ENCODE data around the gene UCKL1.

Gene UCKL1

GRCh38 chr20:64000906-64001305, 44.7 kb upstream of the UCKL1 start:
- Histone ChIP-seq H3K4me1 (ENCODE audit: insufficient read depth, poor library complexity, severe bottlenecking) (no peaks in the 10 kb centered on the region), H3K27ac (ENCODE audit: poor library complexity, severe bottlenecking) (no peak overlapping the region), H3K36me3 (ENCODE audit: low read depth) (peaks cover 97% of the 10 kb centered on the region), H3K27me3 (ENCODE audit: insufficient read depth, poor library complexity, severe bottlenecking) (no peaks in the 10 kb centered on the region), H3K4me3 (ENCODE audit: severe bottlenecking) (no peak overlapping the region), H3K9me3 (ENCODE audit: severe bottlenecking) (no peaks in the 10 kb centered on the region)
- DNase-seq (ENCODE audit: low spot score) (no peak), ATAC-seq (ENCODE audit: low read depth) (peak; percentile 10; the same call in 1 of the 3 replicates)
- TF ChIP-seq CTCF (IDR thresholded peaks at IDR 0.05; ENCODE audit: poor library complexity, severe bottlenecking), result no peak

- DNase-seq (ENCODE audit: low spot score) (no peak), ATAC-seq (ENCODE audit: low read depth) (no peak)
- H3K27ac ChIP-seq (ENCODE audit: poor library complexity, severe bottlenecking), result no peak overlapping the region
- H3K4me1 ChIP-seq (ENCODE audit: insufficient read depth, poor library complexity, severe bottlenecking), result peaks cover 15% of the 10 kb centered on the region
- no peak overlapping the region for H3K4me3 ChIP-seq (ENCODE audit: severe bottlenecking)
- TF ChIP-seq CTCF (IDR thresholded peaks at IDR 0.05; ENCODE audit: poor library complexity, severe bottlenecking), result no peak
- H3K36me3 ChIP-seq (ENCODE audit: low read depth), result peaks cover 50% of the 10 kb centered on the region
- H3K27me3 ChIP-seq (ENCODE audit: insufficient read depth, poor library complexity, severe bottlenecking), result no peaks in the 10 kb centered on the region
- H3K9me3 ChIP-seq (ENCODE audit: severe bottlenecking), result no peaks in the 10 kb centered on the region
Measured at GRCh38 chr20:63982937-63983336, 26.7 kb upstream of the UCKL1 start.

- Histone ChIP-seq H3K36me3 (ENCODE audit: low read depth) (peaks cover 32% of the 10 kb centered on the region), H3K27me3 (ENCODE audit: insufficient read depth, poor library complexity, severe bottlenecking) (no peaks in the 10 kb centered on the region), H3K4me3 (ENCODE audit: severe bottlenecking) (peak within 1 kb of the TSS; percentile 64), H3K9me3 (ENCODE audit: severe bottlenecking) (no peaks in the 10 kb centered on the region), H3K27ac (ENCODE audit: poor library complexity, severe bottlenecking) (peak within 1 kb of the TSS; percentile 73), H3K4me1 (ENCODE audit: insufficient read depth, poor library complexity, severe bottlenecking) (peaks cover 15% of the 10 kb centered on the region)
- TF ChIP-seq CTCF (IDR thresholded peaks at IDR 0.05; ENCODE audit: poor library complexity, severe bottlenecking), result peak; percentile 100
- DNase-seq (ENCODE audit: low spot score) (peak; percentile 100), ATAC-seq (ENCODE audit: low read depth) (peak; percentile 64)
Measured at GRCh38 chr20:63980806-63981728, 24.9 kb upstream of the UCKL1 start, which contains the start of gene PRPF6. Gene PRPF6, plus strand, starts transcription at chr20:63981132. Its CDS starts 114 bp downstream, at chr20:63981246.

- no peaks in the 10 kb centered on the region for H3K9me3 ChIP-seq (ENCODE audit: severe bottlenecking)
- ATAC-seq (ENCODE audit: low read depth), result peak; percentile 24
- H3K36me3 ChIP-seq (ENCODE audit: low read depth), result peaks cover 24% of the 10 kb centered on the region
- H3K4me3 ChIP-seq (ENCODE audit: severe bottlenecking), result peak overlapping the region; percentile 64
- peaks cover 15% of the 10 kb centered on the region for H3K4me1 ChIP-seq (ENCODE audit: insufficient read depth, poor library complexity, severe bottlenecking)
- H3K27ac ChIP-seq (ENCODE audit: poor library complexity, severe bottlenecking), result peak overlapping the region; percentile 73
- DNase-seq (ENCODE audit: low spot score), result peak; percentile 87
- no peak for TF ChIP-seq CTCF (IDR thresholded peaks at IDR 0.05; ENCODE audit: poor library complexity, severe bottlenecking)
- H3K27me3 ChIP-seq (ENCODE audit: insufficient read depth, poor library complexity, severe bottlenecking), result no peaks in the 10 kb centered on the region
Measured at GRCh38 chr20:63980317-63980805, 24.1 kb upstream of the UCKL1 start.
